Calu3 (cell line): ENCODE measurements around the gene MAP3K1. TPM values are rescaled to one million over a fixed set of nuclear protein-coding genes. Genes with fewer than 3 reads are reported as not detected.

Source experiments
- BruUV-seq: library from RNA; stranded (reverse); fragments of 400-500 nt; replicated peaks from 2 replicates; lab custom pipeline; 2021; lab: Mats Ljungman, UMichigan
- CTCF ChIA-PET: fragments of 300-600 bp; sonication (Branson Sonifier 250); formaldehyde crosslinking; loops from one replicate; lab custom pipeline; 2022; ENCODE audit warnings: antibody characterized with exemption; lab: Charles Lee
- DNase-seq: peaks from one replicate; pipeline ENCODE4 v3.0.0; 2022
- H3K27ac Mint-ChIP-seq: one replicate; pipeline ENCODE4 v1.8.0; 2022; ENCODE audit warnings: mixed read lengths; ENCODE audit not compliant: unreplicated experiment
- H3K27me3 Mint-ChIP-seq: one replicate; pipeline ENCODE4 v1.8.0; 2022; ENCODE audit warnings: mixed read lengths; ENCODE audit not compliant: unreplicated experiment
- H3K36me3 Mint-ChIP-seq: one replicate; pipeline ENCODE4 v1.8.0; 2022; ENCODE audit warnings: mild to moderate bottlenecking, moderate library complexity, mixed read lengths; ENCODE audit not compliant: insufficient read depth, unreplicated experiment
- H3K4me1 Mint-ChIP-seq: one replicate; pipeline ENCODE4 v1.8.0; 2022; ENCODE audit warnings: mild to moderate bottlenecking, low read depth, mixed read lengths; ENCODE audit not compliant: unreplicated experiment
- H3K4me3 Mint-ChIP-seq: one replicate; pipeline ENCODE4 v1.8.0; 2022; ENCODE audit warnings: mild to moderate bottlenecking, low read depth, moderate library complexity, mixed read lengths; ENCODE audit not compliant: unreplicated experiment
- H3K9me3 Mint-ChIP-seq: one replicate; pipeline ENCODE4 v1.8.0; 2022; ENCODE audit warnings: low read depth, mixed read lengths; ENCODE audit not compliant: unreplicated experiment
- CTCF ChIP-seq: fragments of 200-600 bp; IDR thresholded peaks from one replicate; pipeline ENCODE4 v1.8.0; 2022; ENCODE audit warnings: antibody characterized with exemption; ENCODE audit not compliant: unreplicated experiment
- intact Hi-C: fragments of 100-400 bp; cut with micrococcal nuclease; formaldehyde crosslinking; loops from one replicate; pipeline ENCODE4 v1.10.0; 2022; ENCODE audit not compliant: unreplicated experiment
- total RNA-seq: library from RNA; stranded (reverse); gene quantifications from 2 replicates; pipeline ENCODE4 v1.2.3, GENCODE V29; 2022

Gene MAP3K1
- total RNA-seq, 1 experiment from 2014 or later = 32.9 TPM

- Mint-ChIP-seq H3K4me1 (peaks cover 84% of the 10 kb centered on the region), H3K4me3 (no peak overlapping the region), H3K9me3 (no peaks in the 10 kb centered on the region), H3K27ac (no peak overlapping the region), H3K27me3 (no peaks in the 10 kb centered on the region), H3K36me3 (peaks cover 24% of the 10 kb centered on the region)
- BruUV-seq = no TSS peak
- TF ChIP-seq CTCF = no peak
- CTCF ChIA-PET = interaction anchor here (1.4 to 3.0 kb wide), 2 partner anchors 13 to 187 kb away, joined by 4 to 17 read pairs; no protein-coding TSS in a partner anchor
- intact Hi-C loops = no loop called here
- DNase-seq = no peak
Measured at GRCh38 chr5:56825222-56825824, 10.0 kb downstream of the MAP3K1 start.

GRCh38 chr5:56827049-56827448 lies 11.7 kb downstream of the MAP3K1 start:
- Mint-ChIP-seq H3K4me1 (peaks cover 92% of the 10 kb centered on the region), H3K27ac (peak overlapping the region; percentile 41), H3K27me3 (no peaks in the 10 kb centered on the region), H3K9me3 (no peaks in the 10 kb centered on the region), H3K4me3 (peak overlapping the region; percentile 42), H3K36me3 (peaks cover 26% of the 10 kb centered on the region)
- intact Hi-C loops = no loop called here
- peak; percentile 49 for TF ChIP-seq CTCF
- no TSS peak for BruUV-seq
- DNase-seq = peak; percentile 69
- CTCF ChIA-PET = interaction anchor here (0.6 to 3.0 kb wide), 7 partner anchors 11 to 1045 kb away, joined by 3 to 17 read pairs (median 3); no protein-coding TSS in a partner anchor

GRCh38 chr5:56827924-56828323 lies 12.6 kb downstream of the MAP3K1 start:
- H3K4me1 Mint-ChIP-seq = peaks cover 89% of the 10 kb centered on the region
- BruUV-seq = no TSS peak
- no peaks in the 10 kb centered on the region for H3K9me3 Mint-ChIP-seq
- peaks cover 20% of the 10 kb centered on the region for H3K36me3 Mint-ChIP-seq
- CTCF ChIA-PET = interaction anchor here (1.3 to 3.0 kb wide), 3 partner anchors 10 to 24 kb away, joined by 3 to 17 read pairs (median 5); no protein-coding TSS in a partner anchor
- H3K4me3 Mint-ChIP-seq = no peak overlapping the region
- H3K27ac Mint-ChIP-seq = peak overlapping the region; percentile 97
- H3K27me3 Mint-ChIP-seq = no peaks in the 10 kb centered on the region
- intact Hi-C loops = no loop called here
- no peak for DNase-seq
- no peak for TF ChIP-seq CTCF

GRCh38 chr5:56829137-56829908 lies 14.0 kb downstream of the MAP3K1 start:
- CTCF ChIA-PET = interaction anchor here (0.8 to 1.5 kb wide), 4 partner anchors 9 to 559 kb away, joined by 3 to 6 read pairs (median 4); no protein-coding TSS in a partner anchor

More at GRCh38 chr5:56829137-56829908, 14.0 kb downstream of the MAP3K1 start:
- Mint-ChIP-seq H3K27me3 (no peaks in the 10 kb centered on the region), H3K9me3 (no peaks in the 10 kb centered on the region), H3K36me3 (peaks cover 24% of the 10 kb centered on the region), H3K4me3 (peak overlapping the region; percentile 63), H3K27ac (peak overlapping the region; percentile 97), H3K4me1 (peaks cover 89% of the 10 kb centered on the region)
- intact Hi-C loops = no loop called here
- TF ChIP-seq CTCF = no peak
- peak; percentile 65 for DNase-seq
- BruUV-seq = no TSS peak
